ENCODE measurements around the gene WDR43.
"Not testable (repeated sequence)": the region's sequence is repeated elsewhere in the genome, so short reads cannot be mapped to it uniquely, and the experiment has no call there.

WDR43 gene

DNA sequence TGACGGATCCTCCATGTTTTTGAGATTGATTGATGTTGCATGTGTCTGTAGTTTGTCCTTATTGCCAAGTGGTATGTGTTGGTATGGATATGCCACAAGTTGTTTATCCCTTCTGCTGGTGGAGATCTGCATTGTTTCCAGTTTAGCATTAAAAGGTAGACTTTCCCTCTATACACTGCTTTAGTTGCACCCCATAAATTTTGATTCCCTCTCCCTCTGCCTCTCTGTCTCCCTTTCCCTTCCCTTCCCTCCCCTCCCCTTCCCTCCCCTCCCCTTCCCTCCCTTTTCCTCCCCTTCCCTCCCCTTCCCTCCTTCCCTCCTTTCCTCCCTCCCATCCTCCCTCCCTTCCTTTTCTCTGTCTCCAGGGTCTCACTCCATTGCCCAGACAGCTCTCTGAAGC, 68.0 kb downstream of the WDR43 start:
- no peak overlapping the region for H3K4me3 ChIP-seq (ENCODE audit: low read length)
- no peak for TF ChIP-seq ZNF274 (IDR thresholded peaks at IDR 0.05; ENCODE audit: low read depth, low read length)

DNA sequence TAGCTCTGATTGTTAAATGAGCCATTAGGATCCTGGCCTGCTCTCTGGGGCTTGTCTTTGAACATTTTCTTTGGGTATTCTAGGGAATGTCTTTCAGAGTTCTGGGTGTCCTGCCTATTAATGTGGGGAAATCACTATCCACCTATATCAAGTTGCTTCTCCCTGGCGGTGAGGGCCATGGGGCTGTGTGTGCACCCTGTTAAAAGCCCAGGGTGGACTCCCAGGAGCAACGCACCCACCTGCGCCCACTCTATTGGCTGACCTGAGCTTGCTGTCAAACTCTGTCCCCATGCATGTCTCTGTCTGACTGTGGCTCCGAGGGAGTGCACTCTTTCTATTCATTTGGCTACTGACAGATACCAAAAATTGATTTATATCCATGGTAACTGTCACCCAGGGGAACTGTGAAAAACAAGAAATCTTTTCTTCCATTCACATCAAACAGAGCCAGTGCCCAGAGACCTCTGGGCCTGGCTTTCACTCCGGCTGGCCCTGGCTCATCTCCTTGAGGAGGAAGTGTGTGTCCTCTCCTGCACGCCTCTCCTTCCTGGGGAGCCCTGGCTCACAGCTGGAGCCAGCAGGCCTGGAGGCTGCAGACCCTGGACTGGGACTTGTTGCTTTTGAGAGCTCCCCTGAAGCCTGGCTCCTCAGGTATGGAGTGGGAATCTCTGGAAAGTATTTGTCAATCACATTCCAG, 76.1 kb downstream of the WDR43 start:
- H3K4me3 ChIP-seq (ENCODE audit: low read length) = no peak overlapping the region
- no peak for TF ChIP-seq ZNF274 (IDR thresholded peaks at IDR 0.05; ENCODE audit: low read depth, low read length)

DNA sequence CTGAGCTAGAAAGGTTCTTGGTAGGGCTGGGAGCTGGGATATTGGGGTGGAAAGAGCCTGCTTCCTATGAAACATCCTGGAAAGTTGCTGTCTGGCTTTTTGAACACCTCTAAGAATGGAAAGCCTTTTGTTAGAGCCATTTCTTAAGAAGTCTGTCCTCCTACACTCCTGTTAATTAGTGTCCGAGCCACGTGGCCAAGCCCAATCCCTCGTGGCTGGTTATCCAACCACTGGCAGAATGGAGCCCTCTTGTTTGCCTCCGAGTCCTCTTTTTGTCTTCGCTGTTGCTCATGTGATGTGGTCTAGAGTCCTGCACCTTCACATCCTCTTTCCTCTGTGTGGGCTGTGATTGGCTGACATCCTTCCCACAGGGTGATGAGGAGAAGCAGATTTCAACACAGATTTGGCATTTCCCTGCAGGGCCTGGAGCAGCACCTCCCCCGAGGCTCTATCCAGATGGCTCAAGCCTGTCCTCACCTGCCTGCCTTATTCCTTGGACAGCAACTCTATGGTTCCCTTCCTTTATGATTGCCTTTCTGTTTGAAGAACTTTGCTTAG, 78.4 kb downstream of the WDR43 start:
- TF ChIP-seq ZNF274 (IDR thresholded peaks at IDR 0.05; ENCODE audit: low read depth, low read length) = no peak
- H3K4me3 ChIP-seq (ENCODE audit: low read length) = no peak overlapping the region

DNA sequence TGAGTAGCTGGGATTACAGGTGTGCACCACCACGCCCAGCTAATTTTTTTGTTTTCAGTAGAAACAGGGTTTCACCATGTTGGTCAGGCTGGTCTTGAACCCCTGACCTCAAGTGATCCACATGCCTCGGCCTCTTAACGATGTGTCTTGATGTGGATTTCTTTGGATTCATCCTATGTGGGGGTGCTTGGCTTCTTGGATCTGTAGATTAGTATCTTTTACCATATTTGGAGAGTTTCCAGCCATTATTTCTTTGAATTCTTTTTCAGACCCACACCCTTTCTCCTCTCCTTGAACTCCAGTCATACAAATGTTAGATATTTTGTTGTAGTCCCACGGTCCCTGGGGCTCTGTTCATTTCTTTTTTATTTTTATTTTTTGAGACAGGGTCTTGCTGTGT, 79.8 kb downstream of the WDR43 start:
- H3K4me3 ChIP-seq (ENCODE audit: low read length) = no peak overlapping the region
- TF ChIP-seq ZNF274 (IDR thresholded peaks at IDR 0.05; ENCODE audit: low read depth, low read length) = no peak

DNA sequence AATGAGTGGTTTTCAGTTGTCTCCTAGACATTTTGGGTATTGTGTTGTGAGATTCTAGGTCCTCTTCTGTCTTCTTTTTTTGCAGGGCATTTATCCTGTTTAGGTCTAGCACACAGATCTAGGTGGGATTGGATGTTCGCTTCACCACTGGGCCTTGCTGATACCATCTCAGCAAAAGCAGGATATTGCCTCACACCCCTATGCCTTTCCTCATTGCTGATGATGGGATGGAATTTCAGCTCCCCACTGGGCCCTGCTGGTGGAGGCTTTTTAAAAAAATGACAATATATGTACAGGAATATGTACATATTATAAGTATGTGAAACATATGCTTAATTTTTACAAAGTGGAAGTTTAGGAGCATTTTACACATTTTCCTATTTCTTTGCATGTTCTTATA, 81.2 kb downstream of the WDR43 start:
- no peak for TF ChIP-seq ZNF274 (IDR thresholded peaks at IDR 0.05; ENCODE audit: low read depth, low read length)
- no peak overlapping the region for H3K4me3 ChIP-seq (ENCODE audit: low read length)

DNA sequence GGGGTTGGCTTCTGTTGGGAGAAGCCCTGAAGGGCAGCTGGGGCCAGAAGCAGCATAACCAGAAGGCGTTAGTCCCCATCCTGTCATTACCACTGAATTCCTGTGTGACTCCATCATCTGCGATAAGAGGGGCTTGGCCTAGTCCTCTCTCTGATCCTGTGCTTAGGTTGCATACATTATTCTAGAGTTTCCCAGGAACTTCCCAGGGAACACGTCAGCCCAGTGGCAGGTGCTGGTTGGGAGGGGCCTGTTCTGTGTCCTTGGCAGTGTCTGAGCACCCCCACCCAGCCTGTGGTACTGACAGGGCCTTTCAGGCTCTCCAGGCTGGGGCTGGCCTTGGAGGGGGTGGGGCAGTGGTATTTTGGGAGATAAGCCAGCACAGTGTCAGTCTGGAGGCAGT, 82.1 kb downstream of the WDR43 start:
- H3K4me3 ChIP-seq (ENCODE audit: low read length) = no peak overlapping the region
- TF ChIP-seq ZNF274 (IDR thresholded peaks at IDR 0.05; ENCODE audit: low read depth, low read length) = no peak

DNA sequence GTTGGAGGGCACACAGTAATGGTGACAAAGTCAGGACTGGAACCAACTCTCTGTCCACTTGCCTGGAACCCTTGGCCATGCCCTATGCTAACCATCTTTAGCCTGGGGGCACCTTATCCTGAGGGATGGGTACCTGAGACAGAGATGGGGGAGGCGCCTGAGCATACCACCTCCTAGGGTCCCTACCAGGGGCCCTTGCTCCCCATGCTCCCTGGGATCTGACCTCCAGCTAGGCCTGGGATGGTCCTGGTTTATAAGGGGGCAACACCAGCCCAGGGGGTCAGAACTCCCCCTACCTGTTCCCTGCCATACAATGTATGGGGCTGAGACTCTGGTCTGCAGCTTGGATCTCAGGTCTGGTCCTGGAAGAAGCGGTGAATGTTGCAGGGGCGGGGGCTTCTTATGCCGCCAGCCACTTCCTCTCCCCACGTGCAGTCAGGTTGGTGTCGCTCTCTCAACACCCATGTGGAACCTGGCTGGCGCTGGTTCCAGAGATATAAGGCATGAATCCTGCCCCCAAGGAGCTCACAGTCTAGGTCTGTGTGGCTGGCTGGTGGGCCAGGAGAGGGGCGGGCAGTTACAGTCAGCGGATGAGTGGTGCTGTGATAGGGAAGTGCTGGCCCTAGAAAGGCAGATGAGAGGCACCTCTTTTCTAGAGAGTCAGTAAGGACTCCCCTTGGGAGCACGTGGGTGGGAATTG, 82.9 kb downstream of the WDR43 start:
- H3K4me3 ChIP-seq (ENCODE audit: low read length) = no peak overlapping the region
- TF ChIP-seq ZNF274 (IDR thresholded peaks at IDR 0.05; ENCODE audit: low read depth, low read length) = no peak

DNA sequence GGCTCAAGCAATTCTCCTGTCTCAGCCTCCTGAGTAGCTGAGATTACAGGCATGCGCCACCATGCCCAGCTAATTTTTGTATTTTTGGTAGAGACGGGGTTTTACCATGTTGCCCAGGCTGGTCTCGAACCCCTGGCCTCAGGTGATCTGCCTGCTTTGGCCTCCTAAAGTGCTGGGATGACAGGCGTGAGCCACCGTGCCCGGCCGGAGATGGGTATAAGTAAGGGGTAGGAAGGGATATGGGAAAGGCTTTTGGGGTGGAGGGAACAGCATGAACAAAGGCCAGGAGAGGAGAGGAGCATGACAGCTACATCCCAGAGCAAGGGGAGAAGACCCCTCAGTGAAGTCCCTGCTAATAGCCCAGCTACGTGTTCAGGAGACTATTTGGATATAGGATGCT, 83.5 kb downstream of the WDR43 start:
- not testable (repeated sequence) for H3K4me3 ChIP-seq (ENCODE audit: low read length)

DNA sequence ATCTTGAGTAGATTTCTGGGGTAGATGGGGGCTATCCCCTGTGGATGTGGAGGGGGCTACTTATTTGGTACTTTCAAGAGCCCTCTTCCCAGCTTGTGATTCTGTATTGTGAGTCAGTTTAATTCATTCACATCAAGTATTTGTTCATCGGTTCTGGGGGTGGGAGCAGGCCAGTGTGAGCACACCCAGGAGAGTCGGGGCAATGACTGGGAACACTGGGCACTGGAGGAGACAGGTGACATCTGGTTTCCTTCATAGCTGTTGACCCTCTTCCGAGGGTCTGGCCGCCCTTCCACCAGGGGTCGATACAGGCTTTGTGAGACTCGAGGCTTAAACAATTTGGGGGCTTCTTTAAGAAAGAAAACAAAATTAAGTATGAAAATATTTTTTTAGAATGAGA, 84.1 kb downstream of the WDR43 start:
- TF ChIP-seq ZNF274 (IDR thresholded peaks at IDR 0.05; ENCODE audit: low read depth, low read length) = no peak
- H3K4me3 ChIP-seq (ENCODE audit: low read length) = no peak overlapping the region

DNA sequence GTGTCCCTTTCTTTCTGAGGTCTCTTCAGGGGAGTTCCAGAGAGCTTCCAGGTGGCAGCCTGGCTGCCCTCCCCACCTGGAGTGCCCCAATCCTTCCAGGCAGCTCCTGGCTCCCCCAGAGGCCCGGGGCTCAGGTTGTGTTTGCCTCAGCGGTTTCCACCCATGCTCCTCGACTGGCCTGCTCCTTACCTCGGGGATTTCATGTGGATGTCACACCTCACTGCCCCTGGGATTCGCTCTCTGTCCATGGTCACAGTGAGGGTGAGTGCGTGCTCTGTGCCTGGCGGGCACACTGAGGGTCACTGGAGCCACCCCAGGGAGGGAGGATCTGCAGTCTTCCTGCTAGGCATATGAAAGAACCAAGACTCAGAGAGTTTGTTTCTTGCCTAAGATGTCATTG, 84.6 kb downstream of the WDR43 start:
- H3K4me3 ChIP-seq (ENCODE audit: low read length) = no peak overlapping the region
- no peak for TF ChIP-seq ZNF274 (IDR thresholded peaks at IDR 0.05; ENCODE audit: low read depth, low read length)

DNA sequence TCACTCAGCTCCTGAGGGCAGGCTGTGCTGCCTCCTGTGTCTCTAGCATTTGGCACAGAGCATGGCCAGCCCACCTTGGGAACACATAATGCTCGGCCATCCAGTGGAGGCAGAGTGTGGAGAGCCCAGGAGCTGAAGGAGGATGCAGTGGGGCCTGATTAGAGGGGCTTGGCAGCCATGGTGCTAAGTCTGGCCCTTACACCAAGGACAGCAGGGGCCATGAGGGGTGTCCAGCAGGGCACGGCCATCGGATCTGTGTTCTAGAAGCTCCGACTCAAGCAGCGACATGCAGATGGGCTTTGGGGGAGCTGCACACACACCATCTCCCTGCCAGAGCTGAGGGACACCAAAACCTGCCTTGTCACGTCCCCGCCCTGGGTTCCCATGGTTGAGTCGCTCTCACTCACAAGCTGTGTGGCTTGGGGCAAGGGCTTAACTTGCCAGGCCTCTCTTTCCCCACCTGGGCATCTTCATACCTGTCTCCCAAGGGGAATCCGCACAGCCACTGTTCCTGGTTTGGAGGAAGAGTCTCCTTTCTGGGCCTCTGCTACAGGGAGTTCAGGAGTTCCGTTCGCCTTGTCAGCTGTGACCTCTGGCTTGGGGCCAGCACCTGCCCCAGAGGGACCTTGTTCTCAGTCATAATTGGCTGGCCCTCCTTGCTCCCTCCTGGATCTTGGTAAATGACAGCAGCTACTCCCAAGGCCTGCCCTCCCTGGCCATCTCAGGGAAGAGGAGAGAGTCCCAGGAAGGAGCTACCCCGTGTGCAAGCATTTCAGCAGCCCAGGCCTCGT, 85.3 kb downstream of the WDR43 start:
- H3K4me3 ChIP-seq (ENCODE audit: low read length) = no peak overlapping the region

DNA sequence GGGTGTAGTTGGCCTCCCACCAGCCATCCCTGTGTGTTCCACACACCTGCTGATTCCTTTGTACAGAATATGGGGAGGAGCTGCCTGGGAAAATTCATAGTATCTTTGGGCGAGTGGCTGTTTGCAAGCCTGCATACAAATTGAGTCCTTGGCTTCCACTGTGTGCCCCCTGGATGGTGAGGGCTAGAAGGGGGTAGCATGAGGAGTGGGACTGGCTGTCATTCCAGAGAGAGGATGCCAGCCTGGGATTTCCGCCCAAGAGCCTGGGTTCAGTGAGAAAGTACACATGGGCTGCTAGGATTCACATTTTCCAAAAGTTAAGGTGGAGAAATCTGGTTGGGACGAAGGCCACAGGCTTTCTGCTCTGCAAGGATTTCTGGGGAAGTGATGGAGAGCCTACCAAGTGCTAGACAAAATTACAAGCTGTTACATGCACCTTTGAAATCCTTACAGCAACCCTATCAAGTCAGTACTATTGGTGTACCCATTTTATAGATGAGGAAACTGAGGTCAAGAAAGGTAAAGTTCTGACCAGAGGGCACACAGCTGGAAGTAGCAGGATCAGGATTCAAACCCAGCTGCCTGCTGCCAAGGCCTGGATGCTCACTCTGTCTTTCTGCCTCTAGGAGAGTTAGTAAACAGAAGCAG, 86.0 kb downstream of the WDR43 start:
- TF ChIP-seq ZNF274 (IDR thresholded peaks at IDR 0.05; ENCODE audit: low read depth, low read length) = no peak
- H3K4me3 ChIP-seq (ENCODE audit: low read length) = no peak overlapping the region

More for the DNA sequence above, 85.3 kb downstream of the WDR43 start:
- no peak for TF ChIP-seq ZNF274 (IDR thresholded peaks at IDR 0.05; ENCODE audit: low read depth, low read length)

DNA sequence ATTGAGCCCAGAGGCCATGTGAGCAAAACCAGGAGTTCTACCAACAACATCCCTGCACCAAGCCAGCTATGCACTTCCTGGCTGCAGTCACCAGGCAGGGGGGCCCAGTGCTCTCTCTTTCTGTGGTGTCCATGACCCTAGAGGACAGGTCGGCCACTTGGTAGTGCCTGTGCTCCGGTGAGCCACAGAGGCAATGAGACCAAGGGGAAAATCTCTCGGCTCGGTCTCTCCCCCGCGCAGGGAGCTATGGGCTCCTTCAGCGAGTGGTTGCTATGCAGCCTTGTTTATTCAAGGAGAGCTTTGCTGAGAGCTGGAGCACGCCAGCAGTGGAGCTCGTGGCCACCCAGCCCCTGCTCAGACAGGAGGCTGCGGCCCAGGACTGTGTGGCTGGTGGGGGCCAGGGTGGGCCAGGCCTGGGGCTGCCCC, 86.6 kb downstream of the WDR43 start, which contains the start of gene TOGARAM2:
Gene TOGARAM2, plus strand, starts transcription at position 283 of the 426 bp plus-strand sequence. CDS start 13,537 bp downstream, outside the sequence.
- no peak within 1 kb of the TSS for H3K4me3 ChIP-seq (ENCODE audit: low read length)
- no peak for TF ChIP-seq ZNF274 (IDR thresholded peaks at IDR 0.05; ENCODE audit: low read depth, low read length)
